22Rv1 (cell line): Measurements from ENCODE around the gene DCPS.

Experiments used
- CTCF ChIP-seq: fragments of 450-650 bp; IDR thresholded peaks from 2 replicates; pipeline ENCODE4 v1.5.1; 2017; ENCODE audit warnings: mild to moderate bottlenecking
- ZFX ChIP-seq: fragments of 450-650 bp; IDR thresholded peaks from 2 replicates; pipeline ENCODE4 v1.6.1; 2017; ENCODE audit warnings: antibody characterized with exemption, borderline replicate concordance

GRCh38 chr11:126282736-126283591 lies 20.9 kb upstream of the DCPS start, which contains the start of gene TIRAP:
- TF ChIP-seq CTCF (no peak), ZFX (no peak)
